Psoas muscle (tissue), 8 donors: ENCODE measurements around the gene ADGRG7. TPM values are rescaled to one million over a fixed set of nuclear protein-coding genes. Genes with fewer than 3 reads are reported as not detected.

Source experiments
- ATAC-seq, 4 donors: fragments of 200-7000 bp; cut with Tn5 transposase; one replicate each; pipeline ENCODE4 v1.9.1; 2020; ENCODE audit warnings: moderate library complexity in 3 of 4, mild to moderate bottlenecking in 2 of 4
- DNase-seq, 2 donors: peaks; one replicate each; pipeline ENCODE4 v3.0.0-alpha.2; 2020
- H3K27ac ChIP-seq: fragments of 200-600 bp; one replicate; pipeline ENCODE4 v1.8.0; 2022
- H3K27me3 ChIP-seq, 3 donors: fragments of 200-600 bp in 1 of 3; one replicate each; pipeline versions ENCODE4 v1.6.1 to v1.8.0; 2013 to 2022; ENCODE audit warnings: low read length in 2 of 3, mild to moderate bottlenecking in 2 of 3, moderate library complexity in 1 of 3; ENCODE audit not compliant: insufficient read depth in 3 of 3
- H3K36me3 ChIP-seq, 2 donors: fragments of 200-600 bp in 1 of 2; one replicate each; pipeline versions ENCODE4 v1.6.1 to v1.8.0; 2013 to 2022; ENCODE audit warnings: low read depth in 1 of 2, mild to moderate bottlenecking in 1 of 2, moderate library complexity in 1 of 2; ENCODE audit not compliant: insufficient read depth in 1 of 2
- H3K4me1 ChIP-seq: fragments of 200-600 bp; one replicate; pipeline ENCODE4 v1.8.0; 2022
- H3K4me3 ChIP-seq: fragments of 200-600 bp; one replicate; pipeline ENCODE4 v1.8.0; 2022; ENCODE audit warnings: mild to moderate bottlenecking
- H3K9me3 ChIP-seq: fragments of 200-600 bp; one replicate; pipeline ENCODE4 v1.8.0; 2022
- CTCF ChIP-seq: fragments of 200-600 bp; IDR thresholded peaks from one replicate; pipeline ENCODE4 v1.8.0; 2022; ENCODE audit warnings: antibody characterized with exemption
- WGBS, 3 donors: extraction: QIAGEN DNeasy Blood & Tissue Kit; methylation state at CpG; one replicate each; pipeline versions ENCODE4 v1.1.6 to v1.1.7; 2013; 5-methylcytosine and 5-hydroxymethylcytosine counted together
- intact Hi-C, 2 donors: fragments of 100-400 bp; cut with DNase I; formaldehyde crosslinking; loops; one replicate each; pipeline versions ENCODE4 v1.11.0 to v1.14.2; 2022
- polyA plus RNA-seq, 3 donors: library from polyadenylated mRNA; stranded (reverse); fragments of 200-250 nt; gene quantifications; one replicate each; pipeline ENCODE4 v1.2.3, GENCODE V29; 2013
- total RNA-seq, 4 donors: library from RNA; stranded (reverse); fragmentation: NEBNext Ultra II Directional in 2 of 4; extraction: Animal tissue kit (Norgen Biotek cat#: 25700) in 2 of 4; gene quantifications; one replicate each; pipeline versions ENCODE4 v1.2.1 to v1.2.4, GENCODE V29; 2021 to 2023
- donor health status: healthy with polysubstance abuse.
- donor health status: DM: no; HTN: no; CAD: no; lungs with moderate emphysema.
- donor health status: Bipolar disorder and iron deficiency.
- donor health status: healthy.
- donor health status: DM: yes; HTN: yes; CAD: no.
- donor health status: DM: no; HTN: no; CAD: no.
- donor health status: DM: no; HTN: no; CAD: no.
- donor health status: DM: yes; HTN: yes; CAD: no.

The ADGRG7 gene
- total and polyA plus RNA-seq, 7 donors = 0.04 to 0.22 TPM; not detected in 5

DNA sequence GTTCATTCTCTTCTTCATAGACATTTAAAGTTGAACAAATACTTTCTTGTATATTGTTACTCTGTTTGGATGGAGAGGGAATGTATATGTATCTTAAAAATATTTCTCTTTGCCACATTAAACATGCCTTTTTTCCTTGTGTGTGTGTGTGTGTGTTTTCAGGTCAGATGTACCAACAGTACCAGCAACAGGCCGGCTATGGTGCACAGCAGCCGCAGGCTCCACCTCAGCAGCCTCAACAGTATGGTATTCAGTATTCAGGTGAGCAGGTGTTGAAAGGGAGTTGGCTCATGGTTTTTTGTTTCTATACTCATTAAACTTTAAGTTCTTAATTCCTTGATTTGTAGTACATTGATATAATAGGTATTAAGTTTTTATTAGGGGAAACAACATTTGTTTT, 135.3 kb downstream of the ADGRG7 start:
- H3K9me3 ChIP-seq = no peaks in the 10 kb centered on the region
- H3K27ac ChIP-seq = no peak overlapping the region
- H3K4me1 ChIP-seq = peaks cover 14% of the 10 kb centered on the region
- TF ChIP-seq CTCF = no peak
- H3K36me3 ChIP-seq = peaks cover 4 to 91% of the 10 kb centered on the region in 2 donors
- no peaks in the 10 kb centered on the region for H3K27me3 ChIP-seq
- DNase-seq (no peak), ATAC-seq (no peak)
- no peak overlapping the region for H3K4me3 ChIP-seq
- WGBS, 3 donors = 95 to 97% (median 96%) methylated on average over 2 of the region's 2 CpGs
- intact Hi-C loops = no loop called here

Other genes starting within 250 kb of the ADGRG7 start
- gene TOMM70, start 208.5 kb upstream of the ADGRG7 start, total RNA-seq = 10 to 100 TPM; 67.8 to 94.5 (median 84.1) TPM
- 10 to 100 TPM; 51.1 to 97.2 (median 76.1) TPM for gene TOMM70, start 208.5 kb upstream of the ADGRG7 start, polyA plus RNA-seq
- 1 to 10 TPM; 1.6 to 3.2 (median 1.9) TPM for gene LNP1, start 208.1 kb upstream of the ADGRG7 start, total RNA-seq
- gene LNP1, start 208.1 kb upstream of the ADGRG7 start, polyA plus RNA-seq = 1 to 10 TPM in 2 of 3 donors, under 1 TPM in 1; 0.96 to 5.1 (median 1.2) TPM
- gene TMEM45A, start 117.0 kb upstream of the ADGRG7 start, total RNA-seq = 1 to 10 TPM; 1.5 to 2.2 (median 1.7) TPM
- gene TMEM45A, start 117.0 kb upstream of the ADGRG7 start, polyA plus RNA-seq = 1 to 10 TPM; 1.7 to 5.4 (median 1.9) TPM
- gene TFG, start 99.9 kb downstream of the ADGRG7 start, total RNA-seq = 10 to 100 TPM; 55.8 to 69.7 (median 63.4) TPM
- gene TFG, start 99.9 kb downstream of the ADGRG7 start, polyA plus RNA-seq = 100 to 1,000 TPM in 1 of 3 donors, 10 to 100 TPM in 2; 57.8 to 129 (median 99.9) TPM